ENCODE results near the gene CYP39A1. TPM values are rescaled to one million over a fixed set of nuclear protein-coding genes. Genes with fewer than 3 reads are reported as not detected.

Gene CYP39A1
- total RNA-seq, 3 donors from 2014 or later: 4.1 to 5.3 (median 4.5) TPM

- no peaks in the 10 kb centered on the region for H3K9me3 ChIP-seq
- no peaks in the 10 kb centered on the region for H3K36me3 ChIP-seq (ENCODE audit: low read depth)
- no peak for DNase-seq
- no peak overlapping the region for H3K4me3 ChIP-seq
- no peak for ATAC-seq
- TF ChIP-seq CTCF (IDR thresholded peaks at IDR 0.05): no peak
- intact Hi-C loops (cut with DNase I, micrococcal nuclease): loop anchor here in 1 of 2 donors (10.0 kb wide), 1 partner anchor 221 kb away; no protein-coding TSS in a partner anchor
- peaks cover 3% of the 10 kb centered on the region for H3K4me1 ChIP-seq (ENCODE audit: low read depth)
Measured at GRCh38 chr6:46635462-46635861, 17.2 kb downstream of the CYP39A1 start.

GRCh38 chr6:46632053-46632452, 20.6 kb downstream of the CYP39A1 start:
- DNase-seq (no peak), ATAC-seq (no peak)
- Histone ChIP-seq H3K4me1 (ENCODE audit: low read depth) (no peaks in the 10 kb centered on the region), H3K4me3 (no peak overlapping the region), H3K36me3 (ENCODE audit: low read depth) (no peaks in the 10 kb centered on the region), H3K9me3 (no peaks in the 10 kb centered on the region)
- TF ChIP-seq CTCF (IDR thresholded peaks at IDR 0.05): no peak
- intact Hi-C loops (cut with DNase I, micrococcal nuclease): loop anchor here in 1 of 2 donors (10.0 kb wide), 1 partner anchor 217 kb away; no protein-coding TSS in a partner anchor

GRCh38 chr6:46629691-46630090, 22.9 kb downstream of the CYP39A1 start:
- no peak for DNase-seq
- ATAC-seq: no peak
- no peak overlapping the region for H3K4me3 ChIP-seq
- intact Hi-C loops (cut with DNase I, micrococcal nuclease): loop anchor here (5.0 to 10.0 kb wide), 2 partner anchors 212 to 215 kb away; no protein-coding TSS in a partner anchor
- H3K4me1 ChIP-seq (ENCODE audit: low read depth): peaks cover 4% of the 10 kb centered on the region
- no peaks in the 10 kb centered on the region for H3K36me3 ChIP-seq (ENCODE audit: low read depth)
- no peak for TF ChIP-seq CTCF (IDR thresholded peaks at IDR 0.05)
- H3K9me3 ChIP-seq: no peaks in the 10 kb centered on the region

- Histone ChIP-seq H3K4me1 (ENCODE audit: low read depth) (peaks cover 4% of the 10 kb centered on the region), H3K4me3 (no peak overlapping the region), H3K9me3 (no peaks in the 10 kb centered on the region), H3K36me3 (ENCODE audit: low read depth) (no peaks in the 10 kb centered on the region)
- intact Hi-C loops (cut with DNase I, micrococcal nuclease): loop anchor here in 1 of 2 donors (5.0 kb wide), 1 partner anchor 212 kb away; no protein-coding TSS in a partner anchor
- TF ChIP-seq CTCF (IDR thresholded peaks at IDR 0.05): no peak
- DNase-seq (no peak), ATAC-seq (no peak)
Measured at GRCh38 chr6:46628976-46629375, 23.6 kb downstream of the CYP39A1 start.

GRCh38 chr6:46628498-46628897, 24.1 kb downstream of the CYP39A1 start:
- DNase-seq (no peak), ATAC-seq (no peak)
- Histone ChIP-seq H3K9me3 (no peaks in the 10 kb centered on the region), H3K36me3 (ENCODE audit: low read depth) (no peaks in the 10 kb centered on the region), H3K4me1 (ENCODE audit: low read depth) (peaks cover 4% of the 10 kb centered on the region), H3K4me3 (no peak overlapping the region)
- intact Hi-C loops (cut with DNase I, micrococcal nuclease): loop anchor here in 1 of 2 donors (5.0 kb wide), 1 partner anchor 211 kb away; no protein-coding TSS in a partner anchor
- TF ChIP-seq CTCF (IDR thresholded peaks at IDR 0.05): no peak

- no peak for DNase-seq
- no peak for TF ChIP-seq CTCF (IDR thresholded peaks at IDR 0.05)
- intact Hi-C loops (cut with DNase I, micrococcal nuclease): loop anchor here in 1 of 2 donors (5.0 kb wide), 1 partner anchor 210 kb away; no protein-coding TSS in a partner anchor
- Histone ChIP-seq H3K4me1 (ENCODE audit: low read depth) (peaks cover 4% of the 10 kb centered on the region), H3K9me3 (no peaks in the 10 kb centered on the region), H3K4me3 (no peak overlapping the region), H3K36me3 (ENCODE audit: low read depth) (no peaks in the 10 kb centered on the region)
- no peak for ATAC-seq
Measured at GRCh38 chr6:46626976-46627375, 25.6 kb downstream of the CYP39A1 start.

All from mucosa of descending colon (tissue), 3 donors.